ENCODE results near the gene POC1A.

The POC1A gene

GRCh38 chr3:52132930-52133329, 21.3 kb downstream of the POC1A start:
- in situ Hi-C loops (cut with MboI; ENCODE audit: low sequenced_read_pairs) = no loop called here

- in situ Hi-C loops (cut with MboI; ENCODE audit: low sequenced_read_pairs) = no loop called here
Observed at GRCh38 chr3:52132041-52132440, 22.2 kb downstream of the POC1A start.

GRCh38 chr3:52130966-52131622, 23.1 kb downstream of the POC1A start:
- in situ Hi-C loops (cut with MboI; ENCODE audit: low sequenced_read_pairs) = no loop called here

GRCh38 chr3:52128118-52128683, 26.0 kb downstream of the POC1A start:
- in situ Hi-C loops (cut with MboI; ENCODE audit: low sequenced_read_pairs) = loop anchor here (10.0 kb wide), 1 partner anchor 113 kb away; no protein-coding TSS in a partner anchor

GRCh38 chr3:52126500-52126899, 27.7 kb downstream of the POC1A start:
- in situ Hi-C loops (cut with MboI; ENCODE audit: low sequenced_read_pairs) = loop anchor here (10.0 kb wide), 1 partner anchor 112 kb away; no protein-coding TSS in a partner anchor

GRCh38 chr3:52126036-52126435, 28.2 kb downstream of the POC1A start:
- in situ Hi-C loops (cut with MboI; ENCODE audit: low sequenced_read_pairs) = loop anchor here (10.0 kb wide), 1 partner anchor 111 kb away; no protein-coding TSS in a partner anchor

- in situ Hi-C loops (cut with MboI; ENCODE audit: low sequenced_read_pairs) = loop anchor here (10.0 kb wide), 1 partner anchor 110 kb away; no protein-coding TSS in a partner anchor
Observed at GRCh38 chr3:52124766-52125165, 29.5 kb downstream of the POC1A start.

- in situ Hi-C loops (cut with MboI; ENCODE audit: low sequenced_read_pairs) = loop anchor here (10.0 kb wide), 1 partner anchor 109 kb away; no protein-coding TSS in a partner anchor
Observed at GRCh38 chr3:52124126-52124525, 30.1 kb downstream of the POC1A start.

- in situ Hi-C loops (cut with MboI; ENCODE audit: low sequenced_read_pairs) = loop anchor here (10.0 kb wide), 1 partner anchor 108 kb away; no protein-coding TSS in a partner anchor
Observed at GRCh38 chr3:52123106-52123725, 31.0 kb downstream of the POC1A start.

GRCh38 chr3:52122491-52122890, 31.7 kb downstream of the POC1A start:
- in situ Hi-C loops (cut with MboI; ENCODE audit: low sequenced_read_pairs) = loop anchor here (10.0 kb wide), 1 partner anchor 108 kb away; no protein-coding TSS in a partner anchor

GRCh38 chr3:52121813-52122212, 32.4 kb downstream of the POC1A start:
- in situ Hi-C loops (cut with MboI; ENCODE audit: low sequenced_read_pairs) = loop anchor here (10.0 kb wide), 1 partner anchor 107 kb away; no protein-coding TSS in a partner anchor

GRCh38 chr3:52121464-52121805, 32.8 kb downstream of the POC1A start:
- in situ Hi-C loops (cut with MboI; ENCODE audit: low sequenced_read_pairs) = loop anchor here (10.0 kb wide), 1 partner anchor 107 kb away; no protein-coding TSS in a partner anchor

GRCh38 chr3:52120556-52121463, 33.4 kb downstream of the POC1A start:
- in situ Hi-C loops (cut with MboI; ENCODE audit: low sequenced_read_pairs) = loop anchor here (10.0 kb wide), 1 partner anchor 106 kb away; no protein-coding TSS in a partner anchor

- in situ Hi-C loops (cut with MboI; ENCODE audit: low sequenced_read_pairs) = loop anchor here (10.0 kb wide), 1 partner anchor 105 kb away; no protein-coding TSS in a partner anchor
Observed at GRCh38 chr3:52119826-52120225, 34.4 kb downstream of the POC1A start.

- in situ Hi-C loops (cut with MboI; ENCODE audit: low sequenced_read_pairs) = no loop called here
Observed at GRCh38 chr3:52119099-52119498, 35.1 kb downstream of the POC1A start.

- in situ Hi-C loops (cut with MboI; ENCODE audit: low sequenced_read_pairs) = no loop called here
Observed at GRCh38 chr3:52118156-52118875, 35.9 kb downstream of the POC1A start.

GRCh38 chr3:52117537-52117936, 36.7 kb downstream of the POC1A start:
- in situ Hi-C loops (cut with MboI; ENCODE audit: low sequenced_read_pairs) = no loop called here

GRCh38 chr3:52112056-52112455, 42.2 kb downstream of the POC1A start:
- in situ Hi-C loops (cut with MboI; ENCODE audit: low sequenced_read_pairs) = no loop called here

GRCh38 chr3:52110502-52110901, 43.7 kb downstream of the POC1A start:
- in situ Hi-C loops (cut with MboI; ENCODE audit: low sequenced_read_pairs) = no loop called here

Measured in HL-60/S4 treated with retinoic acid at 250 ng/mL for 4 days and 3 days (cell line).